Esophagus squamous epithelium (tissue), 4 donors: Measurements from ENCODE around the gene CARS2.

Source experiments
- CTCF ChIP-seq, 6 experiments: fragments of 450-650 bp in 4 of 6; fragments of 200-600 bp in 2 of 6; sonication (generic) in 2 of 6; IDR thresholded peaks; one replicate each; pipeline ENCODE4 v1.5.1; 2016 to 2019; ENCODE audit warnings: antibody characterized with exemption in 6 of 6, mild to moderate bottlenecking in 4 of 6, moderate library complexity in 4 of 6
- POLR2A ChIP-seq, 4 donors: fragments of 450-650 bp; IDR thresholded peaks; one replicate each; pipeline ENCODE4 v1.6.1; 2017; ENCODE audit warnings: antibody characterized with exemption in 4 of 4, mild to moderate bottlenecking in 4 of 4, moderate library complexity in 3 of 4

- no peak for TF ChIP-seq POLR2A (IDR thresholded peaks at IDR 0.05)
- no peak for TF ChIP-seq CTCF (IDR thresholded peaks at IDR 0.05)
Observed at GRCh38 chr13:110722971-110723370, 17.1 kb upstream of the CARS2 start.
